GM21390 (cell line): ENCODE data around the gene LRRC36.

Source experiments
- ATAC-seq: cut with Tn5 transposase; IDR thresholded peaks from one replicate; pipeline ENCODE4 v1.9.1; 2021; ENCODE audit not compliant: unreplicated experiment

LRRC36 gene

GRCh38 chr16:67326472-67327309 is at the start of gene LRRC36, which contains the start of gene KCTD19:
Gene LRRC36, plus strand, starts transcription at chr16:67326815. Its CDS starts 48 bp downstream, at chr16:67326863.
Gene KCTD19, minus strand, starts transcription at chr16:67326741. Its CDS starts 34 bp downstream, at chr16:67326707.
- ATAC-seq: no peak

GRCh38 chr16:67277294-67277998 is 49.2 kb upstream of the LRRC36 start:
- no peak for ATAC-seq

- no peak for ATAC-seq
Observed at GRCh38 chr16:67277999-67278772, 48.4 kb upstream of the LRRC36 start.

- peak; percentile 38 for ATAC-seq
Observed at GRCh38 chr16:67278773-67279295, 47.8 kb upstream of the LRRC36 start.

GRCh38 chr16:67279296-67280089 is 47.1 kb upstream of the LRRC36 start, which contains the start of gene PLEKHG4:
Gene PLEKHG4, plus strand, starts transcription at chr16:67279532. Its CDS starts 513 bp downstream, at chr16:67280045.
- peak; percentile 90 for ATAC-seq

GRCh38 chr16:67280090-67281015 is 46.3 kb upstream of the LRRC36 start:
- ATAC-seq: no peak

- no peak for ATAC-seq
Observed at GRCh38 chr16:67281536-67282446, 44.8 kb upstream of the LRRC36 start.

GRCh38 chr16:67282447-67282805 is 44.2 kb upstream of the LRRC36 start:
- ATAC-seq: no peak

GRCh38 chr16:67283039-67283825 is 43.4 kb upstream of the LRRC36 start:
- no peak for ATAC-seq

GRCh38 chr16:67283826-67284555 is 42.6 kb upstream of the LRRC36 start:
- no peak for ATAC-seq

GRCh38 chr16:67284699-67285646 is 41.6 kb upstream of the LRRC36 start:
- ATAC-seq: no peak

GRCh38 chr16:67286441-67287235 is 40.0 kb upstream of the LRRC36 start:
- no peak for ATAC-seq

- no peak for ATAC-seq
Observed at GRCh38 chr16:67287960-67288359, 38.7 kb upstream of the LRRC36 start.

- no peak for ATAC-seq
Observed at GRCh38 chr16:67291461-67291860, 35.2 kb upstream of the LRRC36 start.
